Osteocyte (in vitro differentiated cells): Measurements from ENCODE around the gene OLFM2. TPM values are rescaled to one million over a fixed set of nuclear protein-coding genes. Genes with fewer than 3 reads are reported as not detected.

Source experiments
- DNase-seq: peaks from one replicate; pipeline ENCODE4 v3.0.0; 2021; ENCODE audit warnings: mixed read lengths; ENCODE audit not compliant: unreplicated experiment; ENCODE audit errors: extremely low spot score
- H3K27ac Mint-ChIP-seq: one replicate; pipeline ENCODE4 v1.8.0; 2021; ENCODE audit warnings: mild to moderate bottlenecking, mixed read lengths; ENCODE audit not compliant: unreplicated experiment
- H3K27me3 Mint-ChIP-seq: one replicate; pipeline ENCODE4 v1.8.0; 2021; ENCODE audit warnings: mixed read lengths; ENCODE audit not compliant: unreplicated experiment
- H3K36me3 Mint-ChIP-seq: one replicate; pipeline ENCODE4 v1.8.0; 2021; ENCODE audit warnings: mixed read lengths; ENCODE audit not compliant: unreplicated experiment
- H3K4me1 Mint-ChIP-seq: one replicate; pipeline ENCODE4 v1.8.0; 2021; ENCODE audit warnings: mixed read lengths; ENCODE audit not compliant: unreplicated experiment
- H3K4me3 Mint-ChIP-seq: one replicate; pipeline ENCODE4 v1.8.0; 2021; ENCODE audit warnings: mild to moderate bottlenecking, moderate library complexity, mixed read lengths; ENCODE audit not compliant: unreplicated experiment
- H3K9me3 Mint-ChIP-seq: one replicate; pipeline ENCODE4 v1.8.0; 2021; ENCODE audit warnings: mixed read lengths; ENCODE audit not compliant: unreplicated experiment
- total RNA-seq: library from RNA; stranded (reverse); gene quantifications from 2 replicates; pipeline ENCODE4 v1.2.1, GENCODE V29; 2021
- TF ChIP-seq, protein P1 (sequence below): fragments of 200-600 bp; sonication (generic); IDR thresholded peaks from 2 replicates; pipeline ENCODE4 v1.5.0; 2021; ENCODE audit warnings: antibody characterized with exemption, mild to moderate bottlenecking, moderate library complexity

OLFM2 gene
- total RNA-seq, 1 donor from 2014 or later: 208 TPM

DNA sequence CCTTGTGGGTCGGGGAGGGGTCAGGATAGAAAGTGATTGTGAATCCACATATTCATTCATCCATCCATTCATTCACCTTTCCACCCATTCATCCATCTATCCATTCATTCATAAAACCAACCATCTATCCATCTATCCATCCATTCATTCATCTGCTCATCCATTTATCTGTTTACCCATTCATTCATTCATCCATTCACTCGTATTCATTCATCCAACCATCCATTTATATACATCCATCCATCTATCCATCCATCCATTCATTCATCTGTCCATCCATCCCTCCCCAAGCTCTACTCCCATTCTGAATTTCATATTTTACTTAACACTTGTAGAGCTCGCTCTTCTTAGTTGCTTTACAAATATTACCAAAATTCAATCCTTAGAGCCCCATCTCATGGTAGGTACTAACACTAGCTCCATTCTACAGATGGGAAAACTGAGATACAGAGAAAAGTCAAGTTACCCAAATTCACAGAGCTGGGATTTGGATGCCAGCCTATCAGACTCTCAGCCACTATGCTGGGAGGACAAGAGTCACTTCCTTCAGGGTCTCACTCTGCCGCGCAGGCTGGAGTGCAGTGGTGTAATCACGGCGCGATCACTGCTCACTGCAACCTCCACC is 63.6 kb downstream of the OLFM2 start:
- H3K27ac Mint-ChIP-seq: no peak overlapping the region
- H3K4me1 Mint-ChIP-seq: no peaks in the 10 kb centered on the region
- DNase-seq: no peak

DNA sequence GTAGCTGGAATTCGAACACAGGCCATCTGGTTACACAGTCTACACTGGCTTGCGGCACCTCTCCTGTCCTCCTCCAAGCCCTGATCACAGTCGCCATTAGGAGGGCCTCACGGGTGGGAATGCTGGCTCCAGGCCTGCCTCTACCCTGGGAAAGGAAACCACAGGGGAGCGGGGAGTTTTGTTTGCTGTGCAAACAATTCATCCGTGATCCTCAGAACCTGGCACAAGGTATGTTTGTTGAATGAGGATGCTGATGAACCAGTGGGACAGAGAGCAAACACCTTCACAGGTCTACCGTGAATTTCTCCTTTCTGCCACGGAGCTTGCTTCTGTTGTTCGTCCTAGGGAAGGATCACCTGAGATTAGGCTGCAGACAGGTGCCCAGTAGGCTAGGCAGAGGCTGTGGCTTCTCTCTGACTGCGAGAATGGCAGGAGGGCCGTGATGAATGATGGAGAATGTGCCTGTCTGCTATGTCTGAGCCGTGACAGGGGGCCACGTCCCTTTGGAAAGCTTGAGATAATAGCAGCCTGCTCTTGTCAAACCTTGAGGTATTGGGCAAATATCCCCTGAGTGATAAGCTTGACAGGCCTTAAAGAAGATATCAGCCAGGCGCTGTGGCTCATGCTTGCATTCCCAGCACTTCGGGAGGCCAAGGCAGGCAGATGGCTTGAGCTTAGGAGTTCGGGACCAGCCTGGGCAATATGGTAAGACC is 64.5 kb downstream of the OLFM2 start:
- DNase-seq: no peak
- Mint-ChIP-seq H3K4me1 (no peaks in the 10 kb centered on the region), H3K36me3 (peaks cover 8% of the 10 kb centered on the region), H3K27ac (no peak overlapping the region), H3K27me3 (no peaks in the 10 kb centered on the region), H3K9me3 (no peaks in the 10 kb centered on the region), H3K4me3 (no peak overlapping the region)
- TF ChIP-seq, protein P1, sequence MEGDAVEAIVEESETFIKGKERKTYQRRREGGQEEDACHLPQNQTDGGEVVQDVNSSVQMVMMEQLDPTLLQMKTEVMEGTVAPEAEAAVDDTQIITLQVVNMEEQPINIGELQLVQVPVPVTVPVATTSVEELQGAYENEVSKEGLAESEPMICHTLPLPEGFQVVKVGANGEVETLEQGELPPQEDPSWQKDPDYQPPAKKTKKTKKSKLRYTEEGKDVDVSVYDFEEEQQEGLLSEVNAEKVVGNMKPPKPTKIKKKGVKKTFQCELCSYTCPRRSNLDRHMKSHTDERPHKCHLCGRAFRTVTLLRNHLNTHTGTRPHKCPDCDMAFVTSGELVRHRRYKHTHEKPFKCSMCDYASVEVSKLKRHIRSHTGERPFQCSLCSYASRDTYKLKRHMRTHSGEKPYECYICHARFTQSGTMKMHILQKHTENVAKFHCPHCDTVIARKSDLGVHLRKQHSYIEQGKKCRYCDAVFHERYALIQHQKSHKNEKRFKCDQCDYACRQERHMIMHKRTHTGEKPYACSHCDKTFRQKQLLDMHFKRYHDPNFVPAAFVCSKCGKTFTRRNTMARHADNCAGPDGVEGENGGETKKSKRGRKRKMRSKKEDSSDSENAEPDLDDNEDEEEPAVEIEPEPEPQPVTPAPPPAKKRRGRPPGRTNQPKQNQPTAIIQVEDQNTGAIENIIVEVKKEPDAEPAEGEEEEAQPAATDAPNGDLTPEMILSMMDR: no peak

More for the DNA sequence above, 63.6 kb downstream of the OLFM2 start:
- H3K4me3 Mint-ChIP-seq: no peak overlapping the region
- H3K27me3 Mint-ChIP-seq: no peaks in the 10 kb centered on the region
- H3K36me3 Mint-ChIP-seq: peaks cover 8% of the 10 kb centered on the region
- H3K9me3 Mint-ChIP-seq: no peaks in the 10 kb centered on the region
- TF ChIP-seq, protein P1: no peak

DNA sequence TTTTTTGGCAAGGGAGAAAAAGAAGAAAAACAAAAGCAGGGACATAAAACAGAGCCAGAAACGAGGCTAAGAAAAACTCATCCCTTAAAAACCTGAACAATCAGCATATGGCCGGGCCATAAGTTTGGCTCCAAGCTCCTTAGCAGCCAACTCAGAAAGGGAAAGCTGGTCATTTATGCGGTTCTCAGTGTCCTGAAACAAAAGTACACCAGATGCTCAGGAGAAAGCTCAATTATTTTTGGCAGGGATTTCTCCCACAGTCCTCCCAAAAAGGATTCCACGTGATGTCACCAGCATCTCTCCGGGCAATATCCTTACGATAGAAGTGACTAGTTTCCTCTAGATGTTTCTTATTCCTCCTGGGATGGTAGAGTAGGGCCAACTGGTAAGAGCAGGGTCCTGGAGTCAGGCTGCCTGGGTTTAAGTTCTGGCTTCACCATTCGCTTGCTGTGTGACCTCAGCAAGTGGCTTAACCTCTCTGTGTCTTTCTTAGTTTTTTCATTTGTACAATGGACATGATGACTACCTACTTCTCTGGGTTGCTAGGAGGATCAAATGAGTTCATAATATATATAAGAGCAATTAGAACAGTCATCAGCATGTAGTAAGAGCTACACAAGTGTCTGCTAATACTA is 67.2 kb downstream of the OLFM2 start:
- no peak overlapping the region for H3K4me3 Mint-ChIP-seq

DNA sequence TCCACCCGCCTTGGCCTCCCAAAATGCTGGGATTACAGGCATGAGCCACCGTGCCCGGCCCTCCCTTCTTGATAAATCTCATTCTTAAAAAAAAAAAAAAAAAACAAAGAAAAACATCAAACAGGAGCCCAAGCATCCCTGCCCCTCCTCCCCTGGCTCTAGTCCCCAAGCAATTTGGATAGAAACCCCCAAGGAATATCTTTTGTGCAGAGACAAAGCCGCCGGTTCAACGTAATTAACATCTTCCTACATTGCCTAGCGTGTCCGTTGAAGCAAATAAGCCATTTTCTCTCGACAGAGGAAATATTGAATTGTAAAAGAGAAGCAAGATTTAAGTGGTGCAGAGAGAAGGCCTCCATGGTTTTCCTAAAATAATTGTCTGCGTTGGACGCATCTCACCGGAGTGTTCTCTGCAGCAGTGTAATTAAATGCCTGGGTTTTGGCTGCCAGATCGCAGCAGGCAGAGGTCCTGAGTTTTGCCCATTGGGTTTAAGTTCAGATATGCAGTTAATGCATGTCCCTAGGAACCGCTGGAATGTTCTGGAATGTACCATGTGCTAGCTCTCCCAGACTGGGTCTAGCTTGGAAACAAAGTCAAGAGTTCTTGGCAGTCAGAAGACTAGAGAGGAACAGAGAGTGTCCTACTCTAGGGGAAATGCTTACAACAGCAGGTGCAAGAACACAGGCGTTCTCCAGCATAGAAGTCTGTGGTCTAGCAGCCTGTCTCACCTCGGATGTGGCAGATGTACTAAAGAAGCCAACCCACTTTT is 70.4 kb downstream of the OLFM2 start:
- Mint-ChIP-seq H3K9me3 (no peaks in the 10 kb centered on the region), H3K4me3 (no peak overlapping the region), H3K27ac (no peak overlapping the region), H3K4me1 (no peaks in the 10 kb centered on the region), H3K27me3 (no peaks in the 10 kb centered on the region), H3K36me3 (peaks cover 3% of the 10 kb centered on the region)
- TF ChIP-seq, protein P1: no peak
- DNase-seq: no peak

More for the DNA sequence above, 67.2 kb downstream of the OLFM2 start:
- Mint-ChIP-seq H3K36me3 (peaks cover 6% of the 10 kb centered on the region), H3K27ac (no peak overlapping the region), H3K4me1 (no peaks in the 10 kb centered on the region), H3K27me3 (no peaks in the 10 kb centered on the region), H3K9me3 (no peaks in the 10 kb centered on the region)
- TF ChIP-seq, protein P1: no peak
- DNase-seq: no peak
